OCI-LY3 (cell line): ENCODE measurements around the gene XXYLT1.

ENCODE experiments used
- H2AFZ ChIP-seq: fragments of 200-600, 300-600 bp; shearing (Covaris generic); 2 replicates; pipeline ENCODE4 v1.6.0; 2014; ENCODE audit warnings: antibody characterized with exemption, low read depth, low read length
- H3K27ac ChIP-seq: fragments of 200-600, 300-600 bp; sonication (generic); 2 replicates; pipeline ENCODE4 v1.5.1; 2014; ENCODE audit warnings: mild to moderate bottlenecking, low read length, moderate library complexity, mixed read lengths
- H3K27me3 ChIP-seq: fragments of 200-600, 300-600 bp; sonication (generic); 2 replicates; pipeline ENCODE4 v1.6.1; 2014; ENCODE audit warnings: low read depth, low read length, mixed read lengths
- H3K36me3 ChIP-seq: fragments of 200-600, 300-600 bp; sonication (generic); replicated peaks from 2 replicates; pipeline ENCODE3; 2014; ENCODE audit warnings: low read depth, low read length, mixed read lengths
- H3K4me1 ChIP-seq: fragments of 300-600, 200-600 bp; sonication (generic); 2 replicates; pipeline ENCODE4 v1.6.1; 2014; ENCODE audit warnings: low read length, mixed read lengths
- H3K4me2 ChIP-seq: fragments of 200-600, 300-600 bp; sonication (generic); 2 replicates; pipeline ENCODE4 v1.6.1; 2014; ENCODE audit warnings: low read length, mixed read lengths
- H3K4me3 ChIP-seq: fragments of 300-600, 200-600 bp; sonication (generic); 2 replicates; pipeline ENCODE4 v1.5.1; 2014; ENCODE audit warnings: antibody characterized with exemption, mild to moderate bottlenecking, low read length, moderate library complexity
- H3K79me2 ChIP-seq: fragments of 300-600, 200-600 bp; shearing (Covaris generic); 2 replicates; pipeline ENCODE4 v1.6.1; 2014; ENCODE audit warnings: mild to moderate bottlenecking, low read length, mixed read lengths
- H3K9ac ChIP-seq: fragments of 300-600, 200-600 bp; shearing (Covaris generic); 2 replicates; pipeline ENCODE4 v1.6.0; 2014; ENCODE audit warnings: mild to moderate bottlenecking, low read length, moderate library complexity
- H3K9me3 ChIP-seq: fragments of 200-600, 300-600 bp; shearing (Covaris generic); 2 replicates; pipeline ENCODE4 v1.6.1; 2014; ENCODE audit warnings: low read length, mixed read lengths; ENCODE audit not compliant: insufficient read depth
- H4K20me1 ChIP-seq: fragments of 200-600, 300-600 bp; sonication (generic); 2 replicates; pipeline ENCODE4 v1.6.1; 2016; ENCODE audit warnings: low read length, mixed read lengths; ENCODE audit not compliant: insufficient read depth
- CTCF ChIP-seq: fragments of 200-600, 300-600 bp; sonication (generic); IDR thresholded peaks from 2 replicates; pipeline ENCODE4 v1.5.1; 2014; ENCODE audit warnings: antibody characterized with exemption, low read length, low read depth
- EZH2phosphoT487 ChIP-seq: fragments of 200-600 bp; shearing (Covaris generic); IDR thresholded peaks from 2 replicates; pipeline ENCODE4 v1.6.1; 2018; ENCODE audit warnings: antibody characterized with exemption, mixed run types, low read depth

Gene XXYLT1

GRCh38 chr3:195140410-195140809, 130.5 kb downstream of the XXYLT1 start:
- no peaks in the 10 kb centered on the region for H4K20me1 ChIP-seq
- no peak overlapping the region for H2AFZ ChIP-seq
- H3K27ac ChIP-seq: no peak overlapping the region
- peaks cover 17% of the 10 kb centered on the region for H3K36me3 ChIP-seq
- H3K27me3 ChIP-seq: no peaks in the 10 kb centered on the region
- H3K9me3 ChIP-seq: 0 out of 2 replicates have a peak, but pooled peaks cover 8% of the 10 kb centered on the region
- H3K79me2 ChIP-seq: no peaks in the 10 kb centered on the region
- H3K4me2 ChIP-seq: no peak overlapping the region
- peaks cover 21% of the 10 kb centered on the region for H3K4me1 ChIP-seq
- no peak overlapping the region for H3K9ac ChIP-seq
- no peak overlapping the region for H3K4me3 ChIP-seq
- no peak for TF ChIP-seq CTCF

- no peak overlapping the region for H3K27ac ChIP-seq
- H3K79me2 ChIP-seq: no peaks in the 10 kb centered on the region
- peaks cover 18% of the 10 kb centered on the region for H3K4me1 ChIP-seq
- no peak overlapping the region for H2AFZ ChIP-seq
- TF ChIP-seq CTCF (no peak), EZH2phosphoT487 (no peak)
- no peak overlapping the region for H3K9ac ChIP-seq
- 0 out of 2 replicates have a peak, but pooled peaks cover 8% of the 10 kb centered on the region for H3K9me3 ChIP-seq
- H3K36me3 ChIP-seq: peaks cover 17% of the 10 kb centered on the region
- no peaks in the 10 kb centered on the region for H4K20me1 ChIP-seq
- H3K4me3 ChIP-seq: no peak overlapping the region
- H3K4me2 ChIP-seq: no peak overlapping the region
- H3K27me3 ChIP-seq: no peaks in the 10 kb centered on the region
These were observed 131.1 kb downstream of the XXYLT1 start for GRCh38 chr3:195139876-195140240.

- H3K27me3 ChIP-seq: no peaks in the 10 kb centered on the region
- peaks cover 12% of the 10 kb centered on the region for H3K4me1 ChIP-seq
- H4K20me1 ChIP-seq: no peaks in the 10 kb centered on the region
- H3K9ac ChIP-seq: no peak overlapping the region
- no peak overlapping the region for H2AFZ ChIP-seq
- no peak for TF ChIP-seq CTCF
- TF ChIP-seq EZH2phosphoT487: no peak
- H3K27ac ChIP-seq: no peak overlapping the region
- no peaks in the 10 kb centered on the region for H3K79me2 ChIP-seq
- no peak overlapping the region for H3K4me3 ChIP-seq
- H3K4me2 ChIP-seq: no peak overlapping the region
- H3K36me3 ChIP-seq: peaks cover 17% of the 10 kb centered on the region
- H3K9me3 ChIP-seq: 0 out of 2 replicates have a peak, but pooled peaks cover 8% of the 10 kb centered on the region
These were observed 131.7 kb downstream of the XXYLT1 start for GRCh38 chr3:195139091-195139875.

GRCh38 chr3:195137638-195138588, 133.0 kb downstream of the XXYLT1 start:
- H3K36me3 ChIP-seq: peaks cover 17% of the 10 kb centered on the region
- H3K79me2 ChIP-seq: no peaks in the 10 kb centered on the region
- H3K27ac ChIP-seq: no peak overlapping the region
- peaks cover 17% of the 10 kb centered on the region for H3K4me1 ChIP-seq
- H3K9me3 ChIP-seq: 0 out of 2 replicates have a peak, but pooled peaks cover 8% of the 10 kb centered on the region
- H3K4me2 ChIP-seq: no peak overlapping the region
- no peak overlapping the region for H2AFZ ChIP-seq
- no peak overlapping the region for H3K9ac ChIP-seq
- no peak overlapping the region for H3K4me3 ChIP-seq
- no peaks in the 10 kb centered on the region for H3K27me3 ChIP-seq
- H4K20me1 ChIP-seq: no peaks in the 10 kb centered on the region
- no peak for TF ChIP-seq CTCF
- no peak for TF ChIP-seq EZH2phosphoT487
